K562 (cell line): ENCODE measurements around the gene LRRC27. TPM values are rescaled to one million over a fixed set of nuclear protein-coding genes. Genes with fewer than 3 reads are reported as not detected.

ENCODE experiments used
- L3MBTL2 ChIP-seq: fragments of 450-650 bp; IDR thresholded peaks from 2 replicates; pipeline ENCODE4 v1.6.1; 2016; ENCODE audit warnings: mild to moderate bottlenecking, moderate library complexity
- MAZ ChIP-seq, 2 experiments: fragments of 450-650 bp in 1 of 2; sonication (generic) in 1 of 2; formaldehyde crosslinking; IDR thresholded peaks in 1 of 2; conservative IDR thresholded peaks in 1 of 2; 2 replicates each; pipeline versions ENCODE4 v1.4.0 to v1.5.0; 2020; ENCODE audit warnings: mild to moderate bottlenecking in 1 of 2, missing genetic modification reagents in 1 of 2
- NR2C2 ChIP-seq, 2 experiments: fragments of 200-800 bp in 1 of 2; sonication (Bioruptor generic) in 1 of 2; sonication (generic) in 1 of 2; formaldehyde crosslinking in 1 of 2; IDR thresholded peaks; 2 replicates each; pipeline versions ENCODE4 v1.6.1 to v1.8.0; 2016 to 2022; ENCODE audit warnings: mild to moderate bottlenecking in 1 of 2, missing compliant biosample characterization in 1 of 2, missing genetic modification characterization in 1 of 2, missing genetic modification reagents in 1 of 2
- RBM14 ChIP-seq: fragments of 200-400 bp; formaldehyde crosslinking; IDR thresholded peaks from 2 replicates; pipeline ENCODE4 v1.6.1; 2018; ENCODE audit warnings: low read depth, mild to moderate bottlenecking, low read length, moderate library complexity, borderline replicate concordance; ENCODE audit not compliant: insufficient read depth
- RNF2 ChIP-seq: sonication (generic); IDR thresholded peaks from 2 replicates; pipeline ENCODE4 v1.6.1; 2016
- XRCC3 ChIP-seq: fragments of 450-650 bp; IDR thresholded peaks from 2 replicates; pipeline ENCODE4 v1.6.1; 2017; ENCODE audit warnings: mild to moderate bottlenecking, moderate library complexity
- ZNF766 ChIP-seq: fragments of 200-800 bp; sonication (Bioruptor generic); conservative IDR thresholded peaks from 2 replicates; pipeline ENCODE4 v1.6.1; 2016; ENCODE audit warnings: missing genetic modification characterization, missing compliant biosample characterization
- polyA plus RNA-seq, 8 experiments: library from polyadenylated mRNA; depleted of rRNA in 4 of 8; stranded (reverse) in 5 of 8; unstranded in 3 of 8; fragments of >200 nt; fragmentation: Nextera tagmentation in 2 of 8; fragmentation: Illumina TruSeq in 1 of 8; extraction: Ambion mirVana in 2 of 8; extraction: Trizol in 1 of 8; gene quantifications; 2 replicates each; pipeline versions ENCODE4 v1.2.1 to v1.2.3, GENCODE V29; 2011 to 2014; ENCODE audit warnings: inconsistent platforms in 1 of 8, missing spikeins in 1 of 8
- total RNA-seq, 7 experiments: library from RNA; depleted of rRNA in 6 of 7; stranded (reverse); fragments of >200 nt in 6 of 7; fragmentation: Illumina TruSeq in 2 of 7; extraction: Trizol in 2 of 7; gene quantifications; 2 replicates each; pipeline versions ENCODE4 v1.2.1 to v1.2.3, GENCODE V29; 2011 to 2021; ENCODE audit warnings: low replicate concordance in 1 of 7

LRRC27 gene
- total and polyA plus RNA-seq, 9 of the 15 experiments (the other 6 are each of a cell fraction or from before 2014, with no cell fraction given), result 0.10 to 2.7 (median 1.4) TPM

DNA sequence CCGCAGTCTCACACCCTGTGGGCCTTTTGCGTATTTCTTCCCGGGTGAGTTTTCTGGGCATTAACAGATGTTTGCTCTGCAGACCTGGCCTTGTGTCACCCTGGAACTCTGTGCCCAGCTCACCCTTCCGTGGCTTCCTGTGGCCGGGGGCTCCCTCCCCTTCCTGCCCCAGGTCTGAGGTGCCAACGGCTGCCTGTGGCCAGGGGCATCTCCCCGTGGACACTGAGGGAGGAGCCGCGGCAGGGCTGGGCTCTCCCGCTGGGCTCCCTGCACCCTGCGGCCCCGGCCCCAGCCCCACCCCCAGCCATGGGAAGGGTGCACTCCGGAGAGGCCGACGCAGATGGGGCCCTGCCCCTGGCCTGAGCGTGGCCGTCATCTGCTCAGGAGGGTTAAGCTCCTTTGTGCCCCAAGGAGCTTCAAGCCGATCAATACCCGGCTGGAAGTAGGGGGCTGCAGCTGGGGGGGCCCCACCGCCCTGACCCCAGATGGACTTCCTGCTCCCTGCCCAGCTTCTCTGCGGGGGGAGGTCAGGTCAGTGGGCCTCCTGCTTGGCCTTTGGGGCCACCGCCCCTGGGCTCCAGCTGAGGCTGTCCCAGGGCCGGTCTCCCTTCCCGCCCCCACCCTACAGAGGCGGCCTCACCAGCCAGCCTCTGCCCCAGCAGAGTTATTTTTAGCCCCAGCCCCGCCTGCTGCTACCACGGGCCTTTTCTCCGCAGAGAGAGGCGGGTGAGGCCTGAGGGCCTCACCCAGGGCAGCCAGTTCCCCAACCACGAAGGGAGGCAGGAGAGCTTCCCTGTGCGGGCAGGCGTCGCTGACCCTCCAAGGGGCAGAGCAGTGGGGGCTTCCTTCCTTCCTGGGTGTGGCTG lies 89.2 kb downstream of the LRRC27 start (continued):
- no peak for TF ChIP-seq NR2C2 (CRISPR knock-in tag; IDR thresholded peaks at IDR 0.05)
- 0 out of 2 replicates have a peak, but pooled peaks have one; percentile 29 for TF ChIP-seq NR2C2 (tag; IDR thresholded peaks at IDR 0.05)
- peak in 1 of 2 experiments; percentile 65; a peak in 1 of 4 replicates for TF ChIP-seq MAZ (CRISPR knock-in tag; conservative IDR thresholded peaks at IDR 0.05 in 1 of 2, IDR thresholded peaks at IDR 0.05 in 1 of 2)
- TF ChIP-seq RBM14, result no peak
- peak; percentile 36; the same call in 1 of the 2 replicates for TF ChIP-seq ZNF766 (CRISPR knock-in tag)
- peak; percentile 52; the same call in 1 of the 2 replicates for TF ChIP-seq L3MBTL2
- peak; percentile 63; the same call in 1 of the 2 replicates for TF ChIP-seq RNF2
- TF ChIP-seq XRCC3, result no peak
- TF ChIP-seq, all 486 proteins: peak for 26
